Measurements from ENCODE around the gene NELFA.

Gene NELFA

DNA sequence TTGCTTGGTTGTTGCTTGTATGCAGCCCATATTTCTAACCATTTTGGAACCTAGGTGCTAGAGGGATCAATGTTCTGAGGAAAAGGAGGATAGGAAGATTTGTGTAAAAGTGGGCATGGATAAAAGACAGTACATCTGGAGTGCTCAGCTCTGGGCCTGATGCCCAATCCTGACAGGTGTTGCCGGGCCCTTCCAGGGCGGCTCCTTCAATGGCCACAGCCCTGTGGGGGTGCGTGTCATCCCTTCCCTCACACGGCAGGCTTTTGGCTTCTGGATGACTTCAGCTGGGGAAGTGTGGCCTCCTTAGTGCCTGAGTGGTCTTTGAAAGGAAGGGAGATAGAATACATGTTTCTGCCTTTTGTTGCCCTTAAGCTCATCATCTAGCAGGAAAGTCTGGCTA is 47.2 kb downstream of the NELFA start:
- FAIRE-seq = no peak

DNA sequence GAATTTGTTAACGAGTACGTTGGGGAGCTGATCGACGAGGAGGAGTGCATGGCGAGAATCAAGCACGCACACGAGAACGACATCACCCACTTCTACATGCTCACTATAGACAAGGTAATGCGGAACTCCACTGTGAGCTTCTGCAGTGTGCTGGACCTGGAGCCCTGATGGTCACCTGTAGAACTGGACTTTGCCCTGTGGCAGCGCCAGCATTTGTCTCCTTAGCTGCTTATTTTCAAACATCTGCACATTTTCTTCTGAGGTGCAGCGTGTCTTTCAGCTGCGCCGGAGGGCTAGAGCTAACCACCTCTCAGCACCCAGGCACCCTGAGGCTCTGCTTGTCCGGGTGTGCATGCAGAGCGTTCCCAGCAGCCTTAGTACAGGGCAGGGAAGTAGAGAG is 47.7 kb downstream of the NELFA start:
- FAIRE-seq = no peak

DNA sequence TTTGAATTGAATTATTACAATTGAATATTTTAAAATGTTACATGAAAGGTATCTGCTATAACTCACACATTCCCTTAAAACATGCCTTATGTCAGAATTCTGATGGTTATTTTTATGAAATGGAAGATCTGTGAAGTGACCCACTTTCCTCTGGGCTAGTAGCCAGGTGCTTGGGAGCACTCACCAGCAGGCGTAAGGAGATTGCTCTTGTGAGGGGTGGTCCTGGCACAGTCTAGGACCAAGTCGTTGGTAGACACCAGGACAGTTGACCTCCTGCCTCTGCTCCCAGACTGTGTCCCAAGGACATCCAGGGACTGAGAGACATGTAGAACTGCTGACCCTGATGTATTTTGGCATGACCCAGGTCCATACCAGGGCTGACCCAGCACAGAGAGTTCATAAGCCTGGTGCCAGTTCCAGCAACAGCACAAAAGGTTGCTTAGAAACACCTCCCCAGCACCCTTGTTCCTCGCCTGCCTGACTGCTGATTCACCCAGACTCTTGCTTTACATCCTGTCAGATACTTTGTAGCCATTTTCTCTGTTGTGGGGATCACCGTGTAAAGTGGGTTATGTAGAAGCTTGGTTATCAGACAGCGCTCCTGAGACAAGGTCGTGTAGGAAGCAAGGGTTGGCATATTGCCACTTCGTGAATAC is 48.5 kb downstream of the NELFA start:
- FAIRE-seq = no peak

DNA sequence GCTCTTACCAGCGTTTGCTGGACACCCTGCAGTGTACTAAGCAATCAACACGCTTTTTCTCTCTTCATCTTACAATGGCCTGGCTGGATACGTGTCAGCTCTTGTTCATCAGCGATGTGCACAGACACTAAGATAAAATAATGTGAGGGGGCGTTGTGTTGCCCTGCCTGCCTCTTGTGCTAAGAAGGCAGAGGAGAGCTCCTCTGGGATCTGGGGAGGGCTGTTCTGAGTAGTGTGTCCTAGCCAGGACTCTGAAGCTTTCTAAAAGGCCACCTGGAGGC is 49.7 kb downstream of the NELFA start:
- no peak for FAIRE-seq

DNA sequence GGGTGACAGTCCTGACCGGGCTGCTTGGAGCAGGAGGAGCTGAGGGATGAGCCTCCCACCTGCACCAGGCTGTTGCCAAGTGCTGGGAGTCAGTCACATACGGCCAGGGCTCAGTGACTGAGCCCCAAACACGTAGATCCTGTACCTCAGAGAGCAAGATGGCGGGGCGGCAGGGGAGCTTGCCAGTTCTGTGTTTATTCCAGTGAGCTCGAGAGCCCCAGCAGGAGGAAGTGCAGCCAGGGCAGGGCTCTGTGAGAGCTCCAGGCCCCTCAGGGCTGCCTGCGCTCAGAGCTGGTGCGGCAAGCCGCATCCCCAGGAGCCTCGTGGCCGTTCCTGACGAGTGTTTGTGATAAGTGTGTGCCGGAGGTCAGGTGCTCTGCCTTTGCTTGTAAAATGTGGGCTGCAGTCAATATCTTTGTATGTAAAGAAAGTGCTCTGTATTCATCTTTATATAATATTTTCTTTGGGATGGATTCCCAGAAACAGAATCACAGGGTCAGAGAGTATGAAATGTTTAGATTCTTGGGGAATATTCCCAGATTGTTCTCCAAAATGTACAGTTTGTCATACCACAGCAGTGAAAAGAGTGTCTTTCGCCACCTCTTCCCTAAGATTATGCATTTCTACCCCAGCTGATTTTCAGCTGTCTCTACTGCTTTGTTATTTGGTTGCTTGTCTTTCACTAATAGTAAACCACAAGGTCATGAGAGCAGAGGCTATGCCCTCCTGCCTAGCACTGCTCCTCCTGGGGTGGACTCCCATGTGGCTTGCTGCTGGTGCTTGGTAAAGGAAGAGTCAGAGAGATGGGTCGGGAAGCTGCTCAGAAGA is 50.3 kb downstream of the NELFA start:
- FAIRE-seq = no peak

DNA sequence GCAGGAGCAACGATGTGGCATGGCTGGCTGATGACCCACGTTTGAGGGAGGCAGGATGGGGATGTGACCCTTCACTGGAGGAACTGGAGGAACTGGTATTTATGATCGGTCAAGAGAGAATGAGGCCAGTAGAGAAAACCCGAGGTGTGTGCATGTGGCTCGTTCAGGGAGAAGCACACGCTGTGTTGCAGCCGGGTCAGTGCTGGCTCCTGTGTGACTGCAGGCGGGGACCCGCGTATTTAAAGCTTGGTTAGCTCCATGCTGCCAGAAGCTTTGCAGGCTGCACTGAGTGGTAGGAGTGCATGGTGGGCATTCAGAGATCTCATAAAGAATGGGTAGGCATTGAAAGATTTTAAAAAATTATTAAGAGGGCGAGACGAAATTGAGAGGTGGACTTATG is 52.1 kb downstream of the NELFA start:
- FAIRE-seq = no peak

DNA sequence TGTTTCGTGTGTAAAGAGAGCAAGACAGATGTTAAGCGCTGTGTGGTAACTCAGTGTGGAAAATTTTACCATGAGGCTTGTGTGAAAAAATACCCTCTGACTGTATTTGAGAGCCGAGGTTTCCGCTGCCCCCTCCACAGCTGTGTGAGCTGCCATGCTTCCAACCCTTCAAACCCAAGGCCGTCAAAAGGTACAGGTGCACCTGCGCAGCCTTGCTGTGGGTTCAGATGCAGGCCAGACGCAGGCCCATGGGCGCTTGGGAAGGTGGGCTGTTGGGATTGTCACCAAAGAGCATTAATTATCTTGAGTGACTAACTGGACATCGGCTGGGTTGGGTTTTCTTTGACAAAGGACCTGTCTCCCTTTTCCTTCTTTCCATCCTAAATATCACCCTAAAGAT is 55.4 kb downstream of the NELFA start:
- FAIRE-seq = no peak

DNA sequence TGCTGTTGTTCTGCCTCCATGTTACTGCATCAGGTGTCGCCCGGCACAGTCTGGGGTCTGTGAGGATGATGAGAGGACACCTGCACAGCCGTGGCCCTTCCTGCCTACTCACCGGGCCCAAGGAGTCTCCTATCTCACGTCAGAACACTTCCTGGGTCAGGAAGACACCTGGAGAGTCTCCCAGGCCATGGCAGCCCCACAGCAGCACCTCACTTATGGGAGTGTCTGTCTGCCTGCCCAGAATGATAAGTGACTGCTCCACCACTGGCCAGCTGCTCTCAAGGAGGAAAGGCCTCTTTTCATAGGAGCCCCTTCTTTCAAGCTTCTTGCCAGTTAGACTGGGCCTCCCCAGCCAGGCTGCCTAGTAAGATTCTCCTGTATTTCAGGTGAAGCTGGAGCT is 56.1 kb downstream of the NELFA start:
- FAIRE-seq = no peak

DNA sequence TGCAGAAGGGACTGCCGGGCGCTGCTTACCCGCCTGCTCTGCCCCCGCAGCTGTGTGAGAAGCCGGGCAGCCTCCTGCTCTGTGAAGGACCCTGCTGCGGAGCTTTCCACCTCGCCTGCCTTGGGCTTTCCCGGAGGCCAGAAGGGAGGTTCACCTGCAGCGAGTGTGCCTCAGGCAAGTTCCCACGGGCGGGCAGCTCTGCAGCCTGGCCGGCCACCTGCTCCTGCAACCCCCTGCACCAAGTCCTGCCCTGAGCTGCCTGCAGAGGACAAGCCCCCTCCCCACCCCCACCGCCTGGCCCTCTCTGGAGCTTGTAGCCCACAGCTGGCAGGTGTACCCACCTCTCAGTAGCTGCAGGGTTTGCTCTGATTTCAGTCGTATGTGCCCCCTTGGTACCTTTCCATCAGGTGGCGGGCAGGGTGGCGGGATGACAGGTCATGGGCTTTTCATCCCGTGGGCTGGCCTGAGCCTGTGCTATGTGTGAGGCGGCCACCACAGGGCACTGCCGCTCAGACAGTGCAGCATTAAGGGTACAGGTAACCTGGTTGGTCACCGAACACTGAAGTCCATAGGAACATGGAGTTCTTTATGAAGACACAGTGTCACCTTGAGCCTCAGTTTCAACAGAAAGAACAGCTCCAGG is 56.6 kb downstream of the NELFA start:
- no peak for FAIRE-seq

DNA sequence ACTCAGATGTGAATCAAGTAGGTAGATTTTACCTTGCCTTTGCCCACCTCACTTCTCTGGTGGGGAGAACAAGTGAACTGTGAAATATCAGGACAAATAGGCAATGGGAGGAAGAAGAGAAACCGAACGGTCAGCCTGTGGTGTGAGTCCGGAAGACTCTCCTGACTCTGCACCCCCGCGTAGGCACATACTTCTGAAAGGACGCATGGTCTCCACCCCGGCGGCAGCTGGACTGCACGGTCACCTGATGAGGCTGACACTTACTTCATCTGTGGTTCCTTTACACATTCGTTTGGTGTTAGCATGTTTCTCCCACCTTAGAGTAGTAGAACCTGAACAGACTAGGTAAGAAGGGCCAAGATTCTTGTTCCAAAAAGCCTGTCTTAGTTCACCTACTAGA is 58.4 kb downstream of the NELFA start:
- no peak for FAIRE-seq

DNA sequence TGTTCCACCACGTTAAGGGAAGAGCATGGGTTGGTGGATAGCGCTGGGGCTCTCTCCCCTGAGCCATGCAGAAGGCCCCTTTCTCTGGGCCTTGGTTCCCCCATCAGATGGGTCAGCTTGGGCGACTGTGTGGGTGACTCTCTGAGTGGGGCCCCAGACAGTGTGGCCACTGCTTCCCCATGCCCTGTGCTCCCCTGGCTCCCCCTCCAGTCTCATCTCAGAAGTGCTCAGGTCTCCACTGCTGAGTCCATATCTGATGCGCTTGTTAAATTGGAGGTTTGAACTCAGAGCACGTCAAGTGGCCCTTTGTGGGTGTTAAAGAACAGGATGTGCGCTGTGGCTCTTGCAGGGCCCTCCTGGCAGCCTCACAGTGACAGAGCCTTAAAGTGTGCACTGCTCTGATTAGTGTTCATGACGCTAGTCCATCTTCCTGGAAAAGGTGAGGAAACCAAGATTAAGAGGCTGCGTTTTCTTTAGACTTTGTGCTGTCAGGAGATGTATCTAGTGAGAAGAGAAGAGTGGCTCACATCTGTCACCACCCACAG is 59.8 kb downstream of the NELFA start:
- no peak for FAIRE-seq

DNA sequence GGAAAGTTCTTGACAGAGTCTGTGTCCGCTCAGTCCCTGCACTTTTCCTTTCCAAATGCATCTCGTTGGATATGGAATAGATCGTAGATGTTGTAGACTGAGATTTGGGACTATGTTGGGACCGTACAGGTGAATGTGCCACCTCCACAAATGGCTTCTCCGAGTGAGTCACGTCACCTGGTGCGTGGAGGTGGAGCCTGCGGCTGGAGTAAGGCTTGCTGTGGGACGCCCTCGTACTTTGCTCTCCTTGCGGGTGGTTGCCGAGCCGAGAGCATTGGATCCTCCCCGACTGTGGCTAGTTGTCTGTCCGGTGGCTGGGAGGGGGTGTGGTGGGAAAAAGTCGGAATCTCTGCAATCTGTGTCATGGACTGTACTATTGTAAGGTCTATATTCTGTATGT is 60.5 kb downstream of the NELFA start:
- FAIRE-seq = no peak

DNA sequence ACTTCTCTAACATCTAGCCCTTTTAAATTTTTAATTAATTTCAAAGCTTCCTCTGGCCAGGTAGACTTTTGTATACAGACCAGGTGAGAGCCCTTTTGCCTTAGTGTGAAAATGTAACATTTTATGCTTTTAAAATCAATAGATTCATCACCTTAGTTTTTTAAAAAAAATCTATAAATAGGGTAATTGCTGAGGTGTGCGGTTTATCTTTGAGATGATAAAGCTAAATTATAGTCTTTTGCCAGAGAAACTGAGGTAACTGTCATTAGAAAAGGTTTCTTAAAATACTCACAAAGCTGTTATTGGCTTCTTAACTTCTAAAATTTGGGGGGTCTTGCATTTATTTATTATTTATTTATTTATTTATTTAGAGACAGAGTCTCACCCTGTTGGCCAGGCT is 62.9 kb downstream of the NELFA start:
- no peak for FAIRE-seq

DNA sequence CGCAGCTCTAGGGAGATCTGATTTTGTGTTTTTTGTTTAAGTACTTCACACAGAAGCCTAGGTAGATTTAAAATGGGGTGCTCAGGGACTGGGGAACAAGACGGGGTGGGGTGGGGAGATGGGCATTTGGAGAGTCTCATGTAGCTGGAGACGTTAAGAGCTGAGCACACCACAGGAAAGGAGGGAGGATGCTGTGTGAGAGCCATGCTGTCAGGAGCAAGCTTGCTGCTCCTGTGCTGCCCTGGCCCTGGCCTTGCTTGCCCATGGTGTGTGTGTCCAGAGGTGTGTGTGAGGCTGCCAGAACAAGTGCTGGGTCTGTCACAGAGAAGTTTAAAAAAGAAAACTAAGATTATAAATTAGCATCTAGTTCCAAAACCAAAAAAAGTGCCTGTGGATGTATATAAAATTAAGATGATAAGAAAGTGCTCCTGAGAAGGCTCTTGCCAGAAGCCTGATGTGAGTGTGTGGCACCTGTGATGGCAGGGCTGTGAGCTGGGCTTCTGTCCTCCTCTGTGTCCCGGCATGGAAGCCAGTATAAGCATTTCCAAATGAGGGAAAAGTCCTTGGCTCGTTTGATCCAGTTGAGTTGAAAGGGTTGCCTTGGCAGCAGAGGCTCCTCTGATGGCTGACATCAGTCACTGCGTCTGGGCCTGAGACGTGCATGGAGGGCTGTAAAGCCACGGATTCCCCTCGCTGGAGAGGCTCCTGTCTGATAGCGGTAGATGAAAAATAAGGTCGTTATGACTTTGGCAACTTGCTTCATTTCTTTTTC is 63.5 kb downstream of the NELFA start:
- FAIRE-seq = no peak

DNA sequence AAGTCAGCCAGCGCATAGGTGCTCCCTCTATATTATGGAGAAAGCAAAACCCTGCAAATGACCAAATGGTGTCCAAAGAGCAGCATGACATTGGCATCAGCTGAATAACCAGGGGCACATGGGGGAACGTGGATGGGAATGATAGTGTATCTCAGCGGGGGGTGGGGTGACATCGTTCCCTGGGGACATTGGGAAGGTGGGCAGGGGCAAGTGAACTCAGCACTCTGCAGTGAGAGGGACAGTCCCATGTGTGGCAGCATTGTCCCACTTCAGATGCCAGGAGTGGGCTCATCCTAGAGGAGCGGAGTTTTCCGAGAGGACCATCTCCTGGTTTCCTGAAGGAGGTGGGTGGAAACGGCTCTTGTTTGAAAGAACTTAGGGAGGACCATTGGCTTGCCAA is 64.8 kb downstream of the NELFA start:
- no peak for FAIRE-seq

DNA sequence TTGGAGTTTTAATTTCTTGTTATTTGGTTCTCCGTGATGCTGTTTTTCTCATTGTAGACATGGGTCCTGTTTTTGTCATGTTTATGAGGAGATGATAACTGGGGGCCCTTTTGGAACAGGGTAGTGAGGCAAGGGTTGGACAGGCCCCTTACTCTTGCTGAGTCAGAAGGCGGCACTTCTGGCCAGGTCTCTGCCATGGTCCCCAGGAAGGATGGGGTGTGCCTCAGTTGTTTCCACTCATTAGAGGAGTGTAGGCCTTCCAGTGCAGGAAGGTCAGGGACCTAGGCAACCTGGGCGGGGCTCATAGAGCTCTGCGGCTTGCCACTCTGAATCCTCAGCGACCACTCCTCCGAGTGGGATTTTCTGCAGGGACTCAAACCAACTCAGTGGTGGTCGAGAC is 68.2 kb downstream of the NELFA start:
- FAIRE-seq = no peak

DNA sequence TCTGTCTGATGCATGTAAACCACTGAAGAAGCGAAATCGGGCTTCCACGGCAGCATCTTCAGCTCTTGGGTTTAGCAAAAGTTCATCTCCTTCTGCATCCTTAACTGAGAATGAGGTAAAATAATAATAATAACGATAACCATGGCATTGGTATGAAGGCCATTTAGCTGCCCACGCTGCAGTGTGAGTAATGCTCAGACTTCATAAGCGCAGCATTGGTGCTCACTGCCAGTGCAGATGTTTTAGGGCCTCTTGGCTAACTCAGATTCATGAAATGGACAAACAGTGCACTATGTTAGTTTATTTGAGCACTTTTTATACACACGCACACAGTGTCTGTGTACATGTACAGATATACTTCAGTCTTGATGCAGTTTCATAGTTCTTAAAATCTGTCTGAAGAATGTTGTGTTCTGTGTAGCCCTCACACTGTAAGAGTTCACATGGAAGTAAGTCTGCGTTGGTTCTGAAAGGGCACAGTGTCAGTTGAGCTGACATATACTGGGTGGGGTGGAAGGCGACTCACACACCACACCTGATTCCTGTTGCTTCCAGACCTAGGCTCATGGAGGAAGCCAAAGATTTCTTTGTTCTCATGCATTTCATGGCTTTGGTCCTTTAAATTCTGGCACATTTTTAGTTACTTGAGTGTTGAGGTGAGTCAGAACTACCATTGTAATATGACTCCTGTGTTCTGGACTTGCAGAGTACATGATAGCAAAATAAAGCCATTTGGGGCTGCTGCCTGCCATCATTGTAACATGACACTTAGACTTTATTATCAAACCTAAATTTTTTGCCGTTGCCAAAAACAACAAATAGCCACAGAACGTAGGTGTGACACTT is 68.9 kb downstream of the NELFA start:
- FAIRE-seq = no peak

DNA sequence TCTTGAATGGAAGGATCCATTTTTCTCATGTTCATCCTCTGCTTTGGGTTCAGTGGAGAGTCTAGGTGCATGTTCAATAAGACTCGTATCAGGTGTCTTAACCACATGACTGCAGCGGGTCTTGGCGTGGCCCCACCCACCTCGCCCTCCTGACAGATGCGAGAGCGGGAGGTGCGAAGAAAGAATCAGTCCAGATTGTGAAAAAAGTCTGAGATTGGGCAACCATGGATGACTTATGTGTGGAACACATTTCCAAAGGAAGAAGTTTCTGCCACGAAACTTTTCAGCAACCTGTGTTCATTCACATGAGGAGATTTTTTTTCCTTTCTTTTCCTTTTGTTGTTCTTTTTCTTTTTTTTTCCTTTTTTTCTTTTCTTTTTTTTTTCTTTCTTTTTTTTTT is 70.7 kb downstream of the NELFA start:
- FAIRE-seq = no peak

DNA sequence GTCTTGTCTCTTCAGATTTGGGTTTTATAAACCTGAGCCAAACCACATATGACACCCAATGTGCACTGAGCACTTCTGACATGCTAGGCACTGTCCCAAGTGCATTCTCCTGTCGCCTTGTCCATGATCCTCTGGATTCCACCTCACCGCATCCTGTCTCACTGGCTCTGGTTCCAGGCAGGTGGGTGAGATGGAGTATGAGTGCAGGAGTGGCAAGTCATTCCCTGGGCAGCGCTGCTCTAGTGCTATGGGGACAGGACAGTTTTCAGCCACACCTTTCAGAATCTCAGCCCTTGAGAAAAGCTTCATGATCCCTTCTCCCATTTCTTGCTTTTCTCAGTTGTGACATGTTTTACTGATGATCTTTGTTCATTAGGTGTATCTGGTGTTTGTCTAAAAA is 71.2 kb downstream of the NELFA start:
- FAIRE-seq = no peak

DNA sequence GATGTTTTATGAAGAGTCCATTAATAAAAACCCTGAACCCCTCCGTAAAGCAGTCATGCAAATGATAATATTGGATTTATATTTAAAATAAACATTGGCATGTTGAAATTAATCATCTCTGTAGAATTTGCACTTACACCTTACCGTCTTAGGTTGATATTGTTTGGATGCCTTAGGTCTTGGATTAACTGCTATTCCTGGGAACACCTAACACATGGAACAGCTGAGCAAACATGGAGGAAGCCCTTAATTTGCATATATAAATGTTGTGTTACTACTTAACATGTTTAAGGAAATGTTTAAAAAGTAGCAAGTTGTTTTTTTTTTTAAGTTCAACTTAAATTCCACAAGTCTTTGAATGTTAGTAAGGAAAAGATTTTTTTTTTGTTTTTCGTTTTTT is 75.1 kb downstream of the NELFA start:
- no peak for FAIRE-seq

DNA sequence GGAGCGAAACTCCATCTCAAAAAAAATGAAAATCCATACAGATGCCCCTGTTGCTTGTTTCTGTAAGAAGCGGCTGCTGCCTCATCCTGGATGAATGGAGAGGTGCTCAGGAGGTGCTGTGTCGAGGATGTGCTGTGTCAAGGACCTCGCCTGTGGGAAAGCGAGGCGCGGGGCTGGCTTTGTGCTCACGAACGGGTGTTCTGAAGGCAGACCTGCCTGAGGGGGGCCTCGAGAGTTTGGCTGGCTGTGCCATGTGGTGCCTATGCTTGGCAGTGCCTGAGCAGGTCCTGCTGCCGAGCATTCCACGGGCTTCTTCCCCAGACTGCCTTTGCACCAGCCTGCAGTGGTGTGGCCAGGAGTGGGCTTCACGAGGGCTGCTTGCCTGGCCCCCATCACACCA is 76.0 kb downstream of the NELFA start:
- FAIRE-seq = no peak
